AG10803 (cell line): Measurements from ENCODE around the gene NDUFS5.

Source experiments
- DNase-seq: peaks from one replicate; pipeline ENCODE4 v3.0.0; 2010; ENCODE audit warnings: low read depth
- H3K4me3 ChIP-seq: 2 replicates; pipeline ENCODE4 v1.5.1; 2011; ENCODE audit warnings: mild to moderate bottlenecking, low read length, control low read depth
- TF ChIP-seq, protein P1 (sequence below): conservative IDR thresholded peaks from 2 replicates; pipeline ENCODE4 v1.5.1; 2011; ENCODE audit warnings: mild to moderate bottlenecking, low read length, control low read depth, inconsistent platforms

The NDUFS5 gene

DNA sequence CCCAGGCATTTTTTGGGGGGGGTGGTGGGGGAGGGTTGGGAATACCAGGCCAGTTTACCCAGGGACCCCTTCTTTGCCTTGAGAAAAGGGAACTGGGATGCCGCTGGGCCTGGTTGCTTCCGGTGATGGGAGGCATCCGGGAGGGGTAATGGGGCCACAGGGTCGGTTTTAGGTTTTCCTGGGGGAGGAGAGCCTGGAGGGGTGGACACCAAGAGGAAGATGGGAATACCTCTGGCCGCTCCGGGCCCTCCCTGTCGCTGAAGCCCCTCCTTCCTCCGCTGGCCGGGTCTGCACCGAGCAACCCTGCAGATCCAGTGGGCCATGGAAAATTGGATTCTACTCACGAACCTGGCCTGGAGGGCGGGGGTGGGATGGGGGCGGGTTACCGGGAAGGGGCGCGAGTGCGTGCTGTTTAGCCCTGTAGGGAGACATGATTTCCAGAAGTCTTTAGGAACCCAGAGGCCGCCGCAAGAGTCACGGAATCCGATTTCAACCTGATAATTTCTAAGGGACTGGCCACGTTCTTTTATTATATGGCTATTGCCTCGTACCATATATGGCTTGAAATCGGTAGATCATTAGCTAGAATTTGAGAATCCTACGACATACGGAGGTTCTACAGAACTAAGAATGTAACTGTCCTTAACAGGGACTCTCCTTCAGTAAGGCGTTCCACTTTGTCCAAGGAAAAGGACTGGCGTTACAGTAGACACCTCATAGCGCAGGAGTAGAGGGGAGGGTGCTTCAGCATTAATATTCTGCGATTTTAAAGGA is 34.3 kb upstream of the NDUFS5 start:
- peak overlapping the region; percentile 92 for H3K4me3 ChIP-seq
- DNase-seq = peak; percentile 25
- TF ChIP-seq, protein P1, sequence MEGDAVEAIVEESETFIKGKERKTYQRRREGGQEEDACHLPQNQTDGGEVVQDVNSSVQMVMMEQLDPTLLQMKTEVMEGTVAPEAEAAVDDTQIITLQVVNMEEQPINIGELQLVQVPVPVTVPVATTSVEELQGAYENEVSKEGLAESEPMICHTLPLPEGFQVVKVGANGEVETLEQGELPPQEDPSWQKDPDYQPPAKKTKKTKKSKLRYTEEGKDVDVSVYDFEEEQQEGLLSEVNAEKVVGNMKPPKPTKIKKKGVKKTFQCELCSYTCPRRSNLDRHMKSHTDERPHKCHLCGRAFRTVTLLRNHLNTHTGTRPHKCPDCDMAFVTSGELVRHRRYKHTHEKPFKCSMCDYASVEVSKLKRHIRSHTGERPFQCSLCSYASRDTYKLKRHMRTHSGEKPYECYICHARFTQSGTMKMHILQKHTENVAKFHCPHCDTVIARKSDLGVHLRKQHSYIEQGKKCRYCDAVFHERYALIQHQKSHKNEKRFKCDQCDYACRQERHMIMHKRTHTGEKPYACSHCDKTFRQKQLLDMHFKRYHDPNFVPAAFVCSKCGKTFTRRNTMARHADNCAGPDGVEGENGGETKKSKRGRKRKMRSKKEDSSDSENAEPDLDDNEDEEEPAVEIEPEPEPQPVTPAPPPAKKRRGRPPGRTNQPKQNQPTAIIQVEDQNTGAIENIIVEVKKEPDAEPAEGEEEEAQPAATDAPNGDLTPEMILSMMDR = no peak

DNA sequence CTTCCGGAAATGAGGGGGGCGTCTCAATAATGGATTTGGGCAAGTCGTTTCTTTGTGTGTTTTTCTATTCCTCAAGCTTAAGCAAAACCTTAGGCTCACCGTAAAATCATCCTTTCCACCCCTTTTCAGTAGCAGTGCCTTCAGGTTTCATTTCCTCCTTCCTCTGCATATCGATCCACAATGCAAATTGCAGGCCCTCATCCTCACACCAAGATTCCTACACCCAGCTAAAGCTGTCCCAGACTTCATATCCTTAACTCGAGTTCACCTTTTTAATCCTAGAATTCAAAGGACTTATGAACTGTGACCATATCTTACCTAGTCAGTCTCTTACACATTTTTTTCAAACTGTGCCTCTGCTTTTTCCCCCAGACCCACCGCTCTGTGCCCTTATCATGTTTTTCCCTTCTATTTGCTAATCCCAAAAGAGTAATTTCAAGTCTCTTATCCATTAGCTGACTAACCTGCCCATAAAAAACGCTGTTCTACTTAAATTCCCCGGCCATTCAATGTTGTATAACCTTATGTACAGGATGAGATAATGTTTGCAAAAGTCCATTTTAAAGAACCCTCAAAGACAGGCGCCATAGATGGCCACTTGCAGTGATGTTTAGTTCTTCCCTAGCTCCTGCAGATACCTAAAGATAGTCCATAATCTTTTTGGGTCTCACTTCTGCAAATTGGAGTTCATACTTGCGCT is 33.6 kb upstream of the NDUFS5 start:
- TF ChIP-seq, protein P1 = no peak
- no peak for DNase-seq
- peak overlapping the region; percentile 92 for H3K4me3 ChIP-seq

DNA sequence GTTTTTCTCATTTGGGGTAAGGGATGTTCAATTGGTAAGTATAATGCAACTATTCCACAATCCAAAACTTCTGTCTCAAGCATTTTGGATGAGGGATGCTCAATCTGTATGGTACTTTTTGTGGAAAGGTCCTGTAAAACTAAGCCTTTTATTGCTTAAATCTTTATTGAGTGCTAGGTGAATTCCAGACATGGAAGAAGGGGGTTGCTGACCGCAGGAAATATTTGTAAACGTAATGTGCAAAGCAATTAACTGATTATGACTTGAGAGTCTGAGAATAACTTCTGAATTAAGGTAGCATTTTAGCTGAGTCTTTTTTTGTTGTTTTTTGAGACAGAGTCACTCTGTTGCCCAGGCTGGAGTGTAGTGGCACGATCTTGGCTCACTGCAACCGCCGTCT is 32.0 kb upstream of the NDUFS5 start:
- TF ChIP-seq, protein P1 = no peak
- DNase-seq = no peak
- H3K4me3 ChIP-seq = no peak overlapping the region

DNA sequence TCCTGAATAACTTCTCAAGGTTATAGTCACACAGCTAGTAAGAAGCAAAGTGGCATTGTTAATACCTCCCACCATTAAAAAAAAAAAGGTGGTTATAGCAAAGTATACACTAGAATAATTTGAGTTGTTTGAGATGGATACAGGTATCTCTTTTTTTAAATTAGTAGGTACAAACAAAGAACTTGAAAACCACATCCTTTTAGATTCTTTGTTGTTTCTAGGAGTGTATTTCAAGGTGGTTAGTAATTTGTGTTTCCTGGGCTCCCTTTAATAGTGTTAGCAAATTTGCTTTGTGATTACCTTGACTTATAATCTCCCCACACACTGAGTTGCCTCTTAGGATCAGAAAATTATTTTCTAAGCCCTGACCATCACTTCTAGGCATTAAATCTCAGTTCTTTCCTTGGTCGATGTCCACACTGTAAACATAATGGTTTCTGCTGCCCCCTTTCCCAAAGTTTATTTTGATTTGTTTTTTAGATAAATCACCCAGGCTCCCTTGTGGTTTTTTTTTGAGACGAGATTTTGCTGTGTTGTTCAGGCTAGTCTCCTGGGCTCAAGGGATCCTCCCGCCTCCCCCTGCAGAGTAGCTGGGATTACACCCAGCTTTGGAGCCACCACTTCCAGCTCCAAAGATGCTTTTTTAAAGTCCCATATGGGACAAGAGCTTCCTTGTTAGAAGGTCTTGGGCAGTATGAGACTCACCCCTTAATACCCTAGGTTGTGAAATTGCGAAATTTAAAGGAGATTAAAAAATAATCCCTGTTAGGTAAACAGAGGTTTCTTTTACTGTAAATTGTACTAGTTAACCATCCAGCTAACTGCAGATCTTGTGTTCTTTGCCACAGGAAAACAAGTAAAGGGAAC is 28.9 kb upstream of the NDUFS5 start:
- no peak overlapping the region for H3K4me3 ChIP-seq
- TF ChIP-seq, protein P1 = no peak
- DNase-seq = no peak

DNA sequence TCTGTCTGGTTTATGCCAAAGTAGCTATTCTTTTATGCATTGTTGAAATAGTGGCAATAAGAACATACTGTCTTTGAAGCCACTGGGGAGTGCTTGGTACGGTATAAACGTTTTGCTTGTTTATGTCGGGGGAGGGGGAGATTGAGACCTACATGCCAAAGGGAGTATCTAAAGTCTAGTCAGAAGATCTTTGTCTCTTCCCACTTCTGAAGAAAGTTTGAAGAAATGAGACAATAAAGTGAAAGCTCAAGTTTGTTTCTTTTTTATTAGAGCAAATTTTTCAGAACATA is 28.3 kb upstream of the NDUFS5 start:
- peak; percentile 7 for DNase-seq
- TF ChIP-seq, protein P1 = no peak
- H3K4me3 ChIP-seq = no peak overlapping the region

DNA sequence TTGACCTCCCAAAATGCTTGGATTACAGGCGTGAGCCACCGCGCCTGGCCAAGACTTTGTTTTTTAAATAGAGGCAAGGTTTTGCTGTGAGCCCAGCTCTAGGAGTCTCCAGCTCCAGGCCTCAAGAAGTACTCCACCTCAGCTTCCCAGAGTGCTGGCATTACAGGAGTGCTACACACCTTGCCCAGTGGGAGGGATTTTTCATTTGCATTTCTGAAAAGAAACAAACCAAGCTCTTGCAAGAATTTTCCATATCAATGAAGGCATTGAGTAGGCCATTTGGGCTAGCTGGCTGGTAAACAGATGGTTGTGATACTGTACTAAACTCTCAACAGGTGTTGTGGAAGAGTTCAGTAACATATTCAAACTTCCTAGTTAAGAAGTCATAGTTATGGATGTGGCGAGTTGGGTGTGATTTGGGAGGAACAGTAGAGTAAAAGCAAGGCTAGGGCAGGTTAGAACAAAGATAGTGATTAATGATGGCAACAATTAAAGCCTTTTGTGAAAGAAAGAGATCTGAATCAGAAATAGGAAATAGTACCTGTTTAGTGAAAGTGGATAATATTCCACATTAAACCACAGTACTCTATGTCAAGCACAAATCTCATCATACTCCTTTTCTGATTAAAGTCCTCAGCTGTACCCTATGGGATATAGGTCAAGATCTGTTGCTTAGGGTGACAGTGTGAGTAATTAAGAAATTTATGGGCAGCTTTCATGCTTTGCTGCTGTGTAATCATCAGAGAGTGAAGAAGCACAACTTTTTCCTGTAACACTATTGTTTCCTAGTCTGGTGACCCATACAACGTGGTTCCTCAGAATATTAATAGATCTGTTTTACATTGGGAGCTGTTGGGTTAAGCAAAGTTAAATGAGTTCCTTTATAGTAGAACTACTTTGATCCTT is 24.4 kb upstream of the NDUFS5 start:
- DNase-seq = no peak
- no peak overlapping the region for H3K4me3 ChIP-seq
- TF ChIP-seq, protein P1 = no peak
